Left cardiac atrium (tissue), 4 donors: ENCODE data around the gene KIAA1755. TPM values are rescaled to one million over a fixed set of nuclear protein-coding genes. Genes with fewer than 3 reads are reported as not detected.
A peak's percentile ranks its signal among the peaks of the same experiment; 100 is the strongest.

Experiments used
- ATAC-seq, 2 donors: fragments of 200-7000 bp; cut with Tn5 transposase; one replicate each; pipeline ENCODE4 v1.9.1; 2020; ENCODE audit warnings: mild to moderate bottlenecking in 2 of 2, moderate library complexity in 2 of 2
- DNase-seq: peaks from one replicate; pipeline ENCODE4 v3.0.0-alpha.2; 2020
- intact Hi-C, 2 donors: fragments of 100-400 bp; cut with DNase I; formaldehyde crosslinking; loops; one replicate each; pipeline versions ENCODE4 v1.14.1 to v1.15.1; 2022 to 2023
- total RNA-seq, 2 donors: library from RNA; stranded (reverse); fragmentation: NEBNext Ultra II Directional; extraction: Animal tissue kit (Norgen Biotek cat#: 25700); gene quantifications; one replicate each; pipeline ENCODE4 v1.2.1, GENCODE V29; 2021
- donor health status: DM: no; HTN: yes; CAD: no.
- donor health status: DM: no; HTN: yes; CAD: no; lungs with severe emphysema.
- donor health status: DM: yes; HTN: yes; CAD: no.
- donor health status: Dilated cardiomyopathy.

KIAA1755 gene
- total RNA-seq, 2 donors from 2014 or later = 8.0 to 8.1 TPM

GRCh38 chr20:38179846-38180245 lies 80.7 kb downstream of the KIAA1755 start:
- DNase-seq = no peak
- ATAC-seq = no peak
- intact Hi-C loops = no loop called here

GRCh38 chr20:38178581-38178980 lies 82.0 kb downstream of the KIAA1755 start:
- DNase-seq (no peak), ATAC-seq (no peak)
- intact Hi-C loops = no loop called here

GRCh38 chr20:38178065-38178491 lies 82.5 kb downstream of the KIAA1755 start:
- peak in 1 of 2 donors; percentile 36 for ATAC-seq
- intact Hi-C loops = no loop called here
- DNase-seq = no peak

DNA sequence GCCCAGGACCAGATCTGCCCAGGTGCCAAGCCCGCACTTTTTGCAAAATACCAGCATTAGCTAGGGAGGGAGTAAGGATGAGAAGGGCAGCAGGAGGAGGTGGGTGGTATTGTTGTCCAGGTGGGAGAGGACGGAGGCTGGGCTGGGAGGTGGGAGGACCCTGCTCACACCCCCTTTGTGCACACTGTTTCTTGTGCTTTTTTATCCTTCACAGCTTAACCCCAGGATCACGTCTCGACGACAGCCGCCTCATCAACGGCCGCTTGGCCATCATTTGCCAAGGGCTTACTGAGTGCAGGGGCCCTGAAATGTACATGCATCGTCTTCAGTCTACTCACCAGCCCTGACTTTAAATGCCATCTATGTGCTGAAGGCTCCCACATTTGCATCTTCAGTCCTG lies 83.3 kb downstream of the KIAA1755 start:
- intact Hi-C loops = no loop called here
- DNase-seq (no peak), ATAC-seq (no peak)

DNA sequence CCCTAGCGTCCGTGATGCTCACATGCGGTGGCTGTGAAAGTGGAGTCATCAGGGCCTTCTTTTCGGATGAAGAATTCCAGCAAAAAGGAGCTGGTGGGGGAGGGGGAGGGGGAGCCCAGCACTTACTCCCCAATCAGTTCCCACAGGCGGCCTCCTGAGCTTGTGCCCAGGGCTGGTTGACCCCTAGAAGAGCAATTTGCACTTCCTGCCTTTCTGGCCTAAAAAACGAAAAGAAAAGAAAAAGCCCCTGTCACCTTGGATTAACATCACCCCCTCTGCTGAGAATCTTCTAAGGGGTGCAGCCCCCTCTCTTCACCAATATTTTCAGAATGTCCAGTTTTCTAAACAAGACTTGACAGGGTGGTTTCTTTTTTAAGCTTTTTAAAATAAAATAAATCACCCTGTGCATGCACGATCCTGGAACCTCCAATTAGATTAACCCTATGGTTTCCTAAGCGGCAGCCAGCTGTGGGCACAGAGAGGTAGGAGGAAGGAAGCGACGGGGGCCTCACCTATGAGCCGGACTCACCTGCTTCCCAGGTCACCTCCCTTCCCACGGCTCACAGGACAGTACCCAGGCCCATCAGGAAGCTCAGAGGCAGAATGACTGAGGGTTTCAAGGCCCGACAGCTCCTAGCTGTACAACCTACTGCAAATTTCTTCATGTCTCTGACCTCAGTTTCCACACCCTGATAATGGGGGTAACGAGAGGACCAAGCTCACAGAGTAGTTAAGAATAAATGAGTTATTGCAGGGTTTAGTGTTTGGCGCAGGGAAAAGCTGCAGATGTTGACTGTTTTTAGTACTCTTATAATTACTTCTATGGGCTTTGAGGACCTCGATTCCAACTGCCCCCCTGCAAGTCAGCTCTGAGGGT lies 85.0 kb downstream of the KIAA1755 start:
- DNase-seq (peak; percentile 19), ATAC-seq (no peak)
- intact Hi-C loops = no loop called here

DNA sequence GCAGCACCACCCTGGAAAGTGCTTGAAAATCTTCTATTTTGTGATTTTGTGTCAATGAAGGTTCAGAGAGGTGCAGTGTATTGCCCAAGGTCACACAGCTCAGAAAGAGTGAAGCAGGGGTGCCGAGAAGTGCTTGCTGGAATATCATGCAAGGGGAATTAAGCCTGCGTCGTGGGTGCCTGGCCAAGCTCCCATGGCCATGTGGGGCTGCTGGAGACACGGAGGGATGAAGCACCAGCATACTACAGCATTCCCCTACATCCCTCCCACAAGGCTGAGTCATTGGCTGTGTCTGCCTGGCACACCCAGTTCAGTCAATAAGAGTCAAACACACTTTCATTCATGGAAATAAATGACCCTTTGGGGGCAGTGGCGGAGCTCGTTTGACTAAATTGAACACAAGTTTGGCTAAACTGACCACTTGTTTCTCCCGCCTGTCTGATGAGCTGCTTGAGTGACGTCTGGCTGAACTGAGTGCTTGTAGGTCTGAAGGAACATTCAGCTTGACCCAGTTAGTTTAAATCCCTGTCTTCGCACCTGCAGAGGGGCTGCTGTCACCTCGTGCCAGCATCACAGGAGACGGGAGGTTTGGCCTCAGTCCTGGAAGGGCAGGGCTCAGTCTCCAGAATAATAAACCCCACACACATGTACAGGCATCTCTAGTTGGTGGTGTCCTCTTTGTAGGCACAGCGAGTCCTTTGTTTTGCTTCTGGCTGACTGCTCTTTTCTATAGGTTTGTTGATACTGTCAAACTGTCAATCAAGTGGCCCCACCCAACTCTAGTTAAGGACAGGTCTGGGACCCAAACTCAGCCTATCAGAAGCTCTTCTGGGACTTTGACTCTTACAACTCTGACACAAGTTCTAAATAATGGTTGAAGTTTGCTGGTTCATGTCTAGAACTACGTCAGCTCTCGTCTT lies 87.0 kb downstream of the KIAA1755 start:
- intact Hi-C loops = loop anchor here (5.0 kb wide), 2 partner anchors 39 to 49 kb away; no protein-coding TSS in a partner anchor
- DNase-seq (peak; percentile 86), ATAC-seq (peak; percentile 53 to 87)

DNA sequence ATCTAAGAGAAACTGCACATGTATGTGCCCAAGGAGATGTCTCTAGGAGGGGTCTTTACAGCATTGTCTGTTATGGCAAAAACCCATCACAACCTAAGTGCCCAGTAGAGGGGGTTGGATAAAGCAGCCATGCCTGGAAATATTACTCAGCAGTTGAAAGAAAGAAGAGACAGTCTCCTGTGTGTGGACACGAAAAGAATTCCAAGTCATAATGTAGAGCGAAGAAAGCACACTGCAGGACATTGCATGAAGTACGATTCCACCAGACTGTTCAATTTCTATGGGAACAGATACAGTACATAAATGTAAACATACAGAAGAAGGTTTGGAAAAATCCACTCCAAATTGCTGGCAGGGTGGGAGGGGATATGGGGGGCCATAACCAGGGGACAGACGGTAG lies 88.1 kb downstream of the KIAA1755 start:
- ATAC-seq = no peak
- no peak for DNase-seq
- intact Hi-C loops = loop anchor here (5.0 kb wide), 2 partner anchors 40 to 50 kb away; no protein-coding TSS in a partner anchor

- no peak for DNase-seq
- no peak for ATAC-seq
- intact Hi-C loops = loop anchor here (5.0 kb wide), 2 partner anchors 41 to 51 kb away; no protein-coding TSS in a partner anchor
Measured at GRCh38 chr20:38171675-38172043, 88.9 kb downstream of the KIAA1755 start.

- ATAC-seq = peak; percentile 32 to 34
- intact Hi-C loops = loop anchor here (5.0 kb wide), 2 partner anchors 41 to 51 kb away; no protein-coding TSS in a partner anchor
- peak; percentile 66 for DNase-seq
Measured at GRCh38 chr20:38170826-38171674, 89.5 kb downstream of the KIAA1755 start.

GRCh38 chr20:38170219-38170825 lies 90.2 kb downstream of the KIAA1755 start:
- ATAC-seq = no peak
- no peak for DNase-seq
- intact Hi-C loops = loop anchor here (5.0 kb wide), 2 partner anchors 42 to 52 kb away; no protein-coding TSS in a partner anchor

DNA sequence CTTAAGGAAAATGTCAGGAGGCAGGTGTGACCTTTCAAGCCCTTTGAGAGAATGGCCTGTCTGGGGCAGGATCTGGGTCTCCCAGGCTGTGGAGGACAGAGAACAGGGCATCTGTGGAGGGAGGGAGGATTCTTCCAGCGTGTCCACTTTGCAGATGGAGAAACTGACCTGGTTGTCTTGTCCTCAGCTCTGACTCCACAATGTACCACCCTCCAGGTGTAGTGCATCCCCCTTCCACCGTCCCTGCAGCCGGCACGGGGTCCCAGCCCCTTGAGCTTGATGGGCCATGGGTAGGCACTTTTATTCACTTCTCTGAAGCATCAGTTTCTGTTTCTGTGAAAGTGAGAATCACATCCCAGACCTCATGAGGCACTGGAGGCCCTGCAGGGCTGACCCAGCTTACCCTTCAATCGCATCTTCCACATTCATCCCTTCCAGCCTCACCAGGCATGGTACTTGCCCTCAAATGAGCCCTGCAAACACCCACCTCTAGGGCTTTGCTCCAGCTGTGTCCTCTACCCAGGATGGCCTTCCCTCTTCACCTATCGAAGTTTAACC lies 90.8 kb downstream of the KIAA1755 start:
- no peak for DNase-seq
- no peak for ATAC-seq
- intact Hi-C loops = loop anchor here (5.0 kb wide), 4 partner anchors 43 to 112 kb away; no protein-coding TSS in a partner anchor

GRCh38 chr20:38168791-38169589 lies 91.5 kb downstream of the KIAA1755 start:
- no peak for ATAC-seq
- intact Hi-C loops = loop anchor here (5.0 kb wide), 2 partner anchors 97 to 112 kb away; no protein-coding TSS in a partner anchor
- peak; percentile 63 for DNase-seq

DNA sequence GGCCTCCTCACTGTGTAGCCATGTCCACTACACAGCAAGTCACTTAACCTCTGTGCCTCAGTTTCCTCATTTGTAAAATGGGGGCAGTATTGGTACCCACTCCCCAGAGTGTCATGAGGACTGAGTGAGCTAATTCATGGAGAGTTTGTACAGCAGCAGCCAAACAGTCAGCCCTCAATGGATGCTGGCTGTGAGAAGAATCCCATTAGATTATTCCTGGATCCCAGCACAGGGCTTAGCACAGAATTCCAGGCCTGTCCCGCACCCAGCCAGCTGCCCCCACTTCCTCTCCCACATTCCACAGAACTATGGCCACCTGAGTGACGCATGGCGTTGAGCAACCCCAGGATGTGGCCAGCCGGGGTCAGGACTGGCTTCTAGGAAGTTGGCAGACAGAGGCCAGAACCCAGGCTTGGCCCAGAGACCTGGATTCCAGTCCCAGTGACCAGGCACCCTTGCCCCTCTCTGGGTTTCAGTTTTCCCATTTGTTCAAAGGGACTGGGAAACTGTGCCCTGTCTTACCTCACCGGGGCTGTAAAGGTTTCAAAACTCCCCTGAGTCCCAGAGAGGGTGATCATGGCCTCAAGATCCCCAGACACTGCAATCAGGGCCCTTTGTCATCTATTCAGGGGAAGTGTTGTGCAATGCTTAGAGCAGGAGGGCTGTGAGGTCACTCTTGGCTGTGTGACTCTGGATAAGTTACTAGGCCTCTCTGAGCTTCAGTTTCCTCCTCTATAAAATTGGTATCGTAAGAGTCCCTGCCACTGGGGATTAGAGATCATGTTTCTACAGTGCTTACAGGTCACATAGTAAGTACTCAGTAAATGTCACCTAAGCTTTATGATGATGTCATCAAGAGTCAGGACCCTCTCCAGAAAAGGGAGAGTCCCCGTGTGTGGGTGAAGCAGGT lies 92.4 kb downstream of the KIAA1755 start:
- peak; percentile 37 to 57 for ATAC-seq
- intact Hi-C loops = loop anchor here (5.0 kb wide), 2 partner anchors 96 to 111 kb away; no protein-coding TSS in a partner anchor
- DNase-seq = peak; percentile 90

DNA sequence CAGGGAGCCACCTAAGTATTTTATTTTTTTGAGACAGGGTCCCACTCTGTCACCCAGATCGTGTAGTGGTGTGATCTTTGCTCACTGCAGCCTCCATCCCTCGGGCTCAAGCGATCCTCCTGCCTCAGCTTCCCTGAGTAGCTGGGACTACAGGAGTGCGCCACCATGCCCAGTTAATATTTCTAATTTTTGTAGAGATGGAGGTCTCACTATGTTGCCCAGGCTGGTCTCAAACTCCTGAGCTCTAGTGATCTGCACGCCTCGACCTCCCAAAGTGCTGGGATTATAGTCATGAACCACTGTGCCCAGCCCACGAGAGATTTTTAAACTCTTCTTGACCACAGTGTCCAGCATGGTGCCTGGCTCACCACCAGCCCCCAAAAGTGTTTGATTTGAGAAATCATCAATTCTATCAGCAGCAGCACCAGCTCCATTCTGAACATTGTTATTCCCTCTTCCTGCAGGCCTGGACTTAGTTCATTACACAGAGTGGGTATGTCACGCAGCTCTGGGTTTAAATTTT lies 93.1 kb downstream of the KIAA1755 start:
- intact Hi-C loops = loop anchor here (5.0 kb wide), 2 partner anchors 95 to 110 kb away; no protein-coding TSS in a partner anchor
- ATAC-seq (no peak), DNase-seq (no peak)

DNA sequence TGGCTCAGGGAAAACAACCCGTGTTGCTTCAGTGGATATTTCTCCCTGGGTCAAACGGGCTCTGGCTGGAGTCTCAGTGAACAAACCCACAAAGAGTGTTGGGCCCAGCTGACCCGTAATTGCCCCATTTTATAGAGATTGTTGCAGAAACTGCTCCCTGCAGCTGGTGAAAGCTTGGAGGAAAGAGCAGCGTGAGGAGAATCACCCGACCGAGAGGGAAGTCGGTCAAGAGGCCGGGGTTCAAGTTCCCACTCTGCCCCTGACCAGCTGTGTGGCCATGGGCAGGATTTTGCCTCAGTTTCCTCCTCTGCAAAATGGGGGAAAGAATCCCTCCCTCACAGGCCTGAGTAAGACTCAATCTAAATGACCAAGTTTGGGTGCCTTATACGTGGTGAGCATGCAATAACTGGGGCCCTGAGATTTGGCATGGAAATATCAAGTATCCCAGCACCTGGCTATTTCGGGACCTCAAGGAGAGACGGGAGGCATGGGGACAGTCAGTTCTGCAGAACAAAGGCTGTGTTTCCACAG lies 93.8 kb downstream of the KIAA1755 start:
- no peak for ATAC-seq
- intact Hi-C loops = loop anchor here (5.0 kb wide), 2 partner anchors 94 to 109 kb away; no protein-coding TSS in a partner anchor
- DNase-seq = no peak
